Measurements from ENCODE around the gene ISYNA1.
A peak's percentile ranks its signal among the peaks of the same experiment; 100 is the strongest.

ISYNA1 gene

DNA sequence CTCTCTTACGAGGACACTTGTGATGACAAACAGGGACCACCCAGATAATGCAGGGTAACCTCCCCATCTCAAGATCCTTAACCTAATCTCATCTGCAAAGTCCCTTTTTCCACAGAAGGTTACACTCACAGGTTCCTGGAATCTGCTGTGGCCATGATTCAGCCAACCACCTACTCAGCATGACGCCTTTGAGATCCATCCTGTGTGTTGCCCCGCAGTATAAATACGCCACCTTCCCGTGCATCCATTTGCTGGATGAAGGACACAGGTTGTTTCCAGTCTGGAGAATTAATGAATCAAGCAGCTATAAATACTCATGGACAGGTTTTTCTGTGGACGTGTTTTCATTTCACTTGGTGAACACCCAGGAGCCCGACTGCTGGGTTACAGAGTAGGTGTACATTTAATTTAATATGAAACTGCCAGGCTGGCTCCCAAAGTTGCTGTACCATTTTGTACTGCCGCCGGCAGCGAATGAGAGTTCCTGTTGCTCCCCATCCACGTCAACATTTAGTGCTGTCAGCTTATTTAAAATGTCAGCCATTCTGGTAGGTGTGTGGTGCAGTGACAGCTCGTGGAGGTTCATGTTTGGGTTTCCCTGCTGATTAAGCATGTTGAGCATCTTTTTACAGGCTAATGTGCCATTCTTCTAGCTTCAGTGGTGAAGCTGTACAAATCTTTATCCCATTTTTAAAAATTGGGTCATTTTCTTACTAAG lies 43.7 kb upstream of the ISYNA1 start:
- Histone ChIP-seq H4K8ac (ENCODE audit: low read depth, low read length) (no peak overlapping the region), H2BK5ac (ENCODE audit: low read depth, low read length, poor library complexity) (no peak overlapping the region), H3K4me3 (ENCODE audit: low read depth, low read length) (no peak overlapping the region), H3K4ac (ENCODE audit: low read depth, low read length) (no peak overlapping the region), H3K27me3 (ENCODE audit: insufficient read depth, low read length) (no peaks in the 10 kb centered on the region), H2AK5ac (ENCODE audit: low read length) (no peak overlapping the region), H4K12ac (ENCODE audit: low read depth, low read length) (no peak overlapping the region), H3K79me1 (ENCODE audit: low read length) (peaks cover 6% of the 10 kb centered on the region), H2AFZ (ENCODE audit: insufficient read depth, low read length, poor library complexity) (no peak overlapping the region), H4K91ac (ENCODE audit: low read depth, low read length) (no peak overlapping the region), H3K9me3 (ENCODE audit: insufficient read depth, low read depth, low read length) (peaks cover 1% of the 10 kb centered on the region), H3K79me2 (ENCODE audit: control insufficient read depth, insufficient read depth, low read length, poor library complexity) (peaks cover 9% of the 10 kb centered on the region), H3K23ac (ENCODE audit: low read length) (no peak overlapping the region), H3K27ac (ENCODE audit: low read depth, low read length) (no peak overlapping the region), H3K4me2 (ENCODE audit: low read length) (no peak overlapping the region), H3K14ac (ENCODE audit: low read length) (no peak overlapping the region), H3K9ac (ENCODE audit: low read length) (no peak overlapping the region), H3K36me3 (ENCODE audit: control insufficient read depth in 1 of 2, insufficient read depth in 2 of 2, low read length in 2 of 2) (peaks cover 0 to 3% of the 10 kb centered on the region in 2 experiments), H2BK120ac (ENCODE audit: insufficient read depth, low read length, poor library complexity) (no peak overlapping the region), H3K4me1 (ENCODE audit: control insufficient read depth in 1 of 2, insufficient read depth in 2 of 2, low read length in 2 of 2) (peaks cover 26 to 27% of the 10 kb centered on the region in 2 experiments), H3K18ac (ENCODE audit: low read length) (no peak overlapping the region), H2BK12ac (ENCODE audit: low read length) (no peak overlapping the region)
- WGBS (ENCODE audit: extremely low coverage, insufficient coverage, insufficient read length) = no CpG with 5 or more reads among the region's 12 CpGs
- DNase-seq = no peak

DNA sequence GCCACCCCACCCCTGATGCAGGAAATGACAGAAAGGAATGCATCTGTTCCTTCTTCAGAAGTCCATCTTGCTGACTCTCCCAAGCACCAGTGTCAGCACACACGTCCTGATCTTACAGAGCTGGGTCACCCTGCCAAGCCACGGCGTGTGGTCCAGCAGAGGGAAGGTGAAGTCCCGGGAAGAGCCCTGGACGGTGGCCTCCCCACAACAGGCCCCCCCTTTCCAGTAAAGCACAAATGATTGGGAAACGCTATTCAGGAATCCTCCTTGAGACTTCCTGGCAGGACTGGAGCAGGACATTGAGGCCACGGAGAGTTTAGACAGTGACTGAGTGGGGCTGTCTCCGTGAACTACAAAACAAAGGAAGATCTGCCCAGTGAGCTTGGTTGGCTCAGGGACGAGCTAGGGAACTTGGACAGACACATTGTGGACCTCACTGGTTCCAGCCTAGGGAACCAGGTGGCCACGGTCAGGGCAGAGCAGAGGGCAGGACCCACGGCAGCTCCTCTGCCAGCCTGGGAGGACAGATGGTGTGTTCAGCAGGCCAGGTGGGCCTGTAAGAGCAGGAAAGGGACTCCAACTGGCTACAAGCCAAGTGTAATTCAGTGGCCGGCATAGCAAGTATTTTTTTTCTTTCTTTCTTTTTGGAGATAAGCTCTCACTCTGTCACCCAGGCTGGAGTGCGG lies 42.2 kb upstream of the ISYNA1 start:
- H3K4ac ChIP-seq (ENCODE audit: low read depth, low read length) = no peak overlapping the region
- peaks cover 0 to 3% of the 10 kb centered on the region in 2 experiments for H3K36me3 ChIP-seq (ENCODE audit: control insufficient read depth in 1 of 2, insufficient read depth in 2 of 2, low read length in 2 of 2)
- DNase-seq = peak in 1 of 2 donors; percentile 38
- peaks cover 6% of the 10 kb centered on the region for H3K79me1 ChIP-seq (ENCODE audit: low read length)
- no peak overlapping the region for H3K27ac ChIP-seq (ENCODE audit: low read depth, low read length)
- H4K91ac ChIP-seq (ENCODE audit: low read depth, low read length) = peak overlapping the region; percentile 50
- peak overlapping the region; percentile 11 for H3K14ac ChIP-seq (ENCODE audit: low read length)
- H2BK120ac ChIP-seq (ENCODE audit: insufficient read depth, low read length, poor library complexity) = peak overlapping the region; percentile 4
- no peak overlapping the region for H4K12ac ChIP-seq (ENCODE audit: low read depth, low read length)
- no peak overlapping the region for H3K9ac ChIP-seq (ENCODE audit: low read length)
- H3K23ac ChIP-seq (ENCODE audit: low read length) = no peak overlapping the region
- peaks cover 1% of the 10 kb centered on the region for H3K9me3 ChIP-seq (ENCODE audit: insufficient read depth, low read depth, low read length)
- H3K27me3 ChIP-seq (ENCODE audit: insufficient read depth, low read length) = no peaks in the 10 kb centered on the region
- no peak overlapping the region for H3K4me2 ChIP-seq (ENCODE audit: low read length)
- H2BK12ac ChIP-seq (ENCODE audit: low read length) = peak overlapping the region; percentile 15
- peaks cover 18 to 19% of the 10 kb centered on the region in 2 experiments for H3K4me1 ChIP-seq (ENCODE audit: control insufficient read depth in 1 of 2, insufficient read depth in 2 of 2, low read length in 2 of 2)
- H3K79me2 ChIP-seq (ENCODE audit: control insufficient read depth, insufficient read depth, low read length, poor library complexity) = peaks cover 7% of the 10 kb centered on the region
- no peak overlapping the region for H3K4me3 ChIP-seq (ENCODE audit: low read depth, low read length)
- peak overlapping the region; percentile 51 for H2AFZ ChIP-seq (ENCODE audit: insufficient read depth, low read length, poor library complexity)
- WGBS (ENCODE audit: extremely low coverage, insufficient coverage, insufficient read length) = no CpG with 5 or more reads among the region's 13 CpGs
- no peak overlapping the region for H4K8ac ChIP-seq (ENCODE audit: low read depth, low read length)
- H2AK5ac ChIP-seq (ENCODE audit: low read length) = peak overlapping the region; percentile 91
- peak overlapping the region; percentile 25 for H3K18ac ChIP-seq (ENCODE audit: low read length)
- H2BK5ac ChIP-seq (ENCODE audit: low read depth, low read length, poor library complexity) = no peak overlapping the region

DNA sequence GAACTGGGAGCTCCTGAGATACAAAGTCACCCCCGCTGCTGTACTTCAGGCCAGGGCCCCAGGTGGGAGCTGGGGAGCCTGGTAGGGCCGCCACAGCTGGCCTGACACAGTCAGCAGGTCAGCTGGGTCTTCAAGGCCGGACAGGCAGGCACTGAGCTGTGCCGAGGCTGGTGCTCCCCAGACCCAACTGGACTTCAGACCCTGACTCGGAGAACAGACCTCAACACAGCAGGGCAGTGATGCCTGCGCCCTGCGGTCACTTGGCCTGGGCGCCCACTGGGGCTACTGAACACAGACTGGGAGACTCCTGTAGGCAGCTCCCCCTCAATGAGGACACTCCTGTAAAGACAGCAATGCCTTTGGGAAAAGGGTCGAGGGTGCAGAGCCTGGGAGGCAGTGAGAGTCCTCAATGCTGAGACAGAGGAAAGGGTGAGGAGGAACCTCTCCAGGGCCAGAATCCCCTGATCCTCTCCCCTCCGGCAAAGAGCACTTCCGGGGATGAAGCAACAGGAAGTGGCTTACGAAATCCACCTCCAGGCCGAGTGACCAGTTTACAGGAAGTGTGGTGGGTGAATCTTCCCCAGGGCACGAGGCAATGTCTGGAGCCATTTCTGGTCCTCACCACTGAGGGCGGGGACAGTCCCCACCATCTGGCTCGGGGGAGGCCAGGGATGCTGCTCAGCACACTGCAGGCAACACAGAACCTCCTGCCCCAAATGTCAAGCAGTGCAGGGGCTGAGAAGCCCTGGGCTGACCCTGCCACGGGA lies 40.8 kb upstream of the ISYNA1 start:
- Histone ChIP-seq H3K79me2 (ENCODE audit: control insufficient read depth, insufficient read depth, low read length, poor library complexity) (peaks cover 7% of the 10 kb centered on the region), H3K79me1 (ENCODE audit: low read length) (peaks cover 6% of the 10 kb centered on the region), H3K4me3 (ENCODE audit: low read depth, low read length) (no peak overlapping the region), H3K4me2 (ENCODE audit: low read length) (no peak overlapping the region), H3K36me3 (ENCODE audit: control insufficient read depth in 1 of 2, insufficient read depth in 2 of 2, low read length in 2 of 2) (peaks cover 0 to 1% of the 10 kb centered on the region in 2 experiments), H2AK5ac (ENCODE audit: low read length) (peak overlapping the region; percentile 21), H2BK12ac (ENCODE audit: low read length) (peak overlapping the region; percentile 37), H3K9ac (ENCODE audit: low read length) (no peak overlapping the region), H2BK120ac (ENCODE audit: insufficient read depth, low read length, poor library complexity) (peak overlapping the region; percentile 34), H3K9me3 (ENCODE audit: insufficient read depth, low read depth, low read length) (peaks cover 1% of the 10 kb centered on the region), H3K18ac (ENCODE audit: low read length) (peak overlapping the region; percentile 66), H3K27me3 (ENCODE audit: insufficient read depth, low read length) (no peaks in the 10 kb centered on the region), H2BK5ac (ENCODE audit: low read depth, low read length, poor library complexity) (no peak overlapping the region), H3K14ac (ENCODE audit: low read length) (peak overlapping the region; percentile 54), H4K12ac (ENCODE audit: low read depth, low read length) (no peak overlapping the region), H4K8ac (ENCODE audit: low read depth, low read length) (peak overlapping the region; percentile 61), H3K4me1 (ENCODE audit: control insufficient read depth in 1 of 2, insufficient read depth in 2 of 2, low read length in 2 of 2) (peaks cover 17 to 18% of the 10 kb centered on the region in 2 experiments), H3K23ac (ENCODE audit: low read length) (no peak overlapping the region), H3K27ac (ENCODE audit: low read depth, low read length) (peak overlapping the region; percentile 29), H2AFZ (ENCODE audit: insufficient read depth, low read length, poor library complexity) (no peak overlapping the region), H3K4ac (ENCODE audit: low read depth, low read length) (peak overlapping the region; percentile 30), H4K91ac (ENCODE audit: low read depth, low read length) (peak overlapping the region; percentile 70)
- WGBS (ENCODE audit: extremely low coverage, insufficient coverage, insufficient read length) = no CpG with 5 or more reads among the region's 17 CpGs
- peak; percentile 92 to 93 for DNase-seq

- Histone ChIP-seq H3K23ac (ENCODE audit: low read length) (no peak overlapping the region), H3K36me3 (ENCODE audit: control insufficient read depth in 1 of 2, insufficient read depth in 2 of 2, low read length in 2 of 2) (no peaks in the 10 kb centered on the region), H2BK120ac (ENCODE audit: insufficient read depth, low read length, poor library complexity) (peak overlapping the region; percentile 34), H3K14ac (ENCODE audit: low read length) (no peak overlapping the region), H3K27ac (ENCODE audit: low read depth, low read length) (no peak overlapping the region), H2AK5ac (ENCODE audit: low read length) (peak overlapping the region; percentile 20), H3K4me2 (ENCODE audit: low read length) (no peak overlapping the region), H3K79me2 (ENCODE audit: control insufficient read depth, insufficient read depth, low read length, poor library complexity) (peaks cover 7% of the 10 kb centered on the region), H3K4me3 (ENCODE audit: low read depth, low read length) (no peak overlapping the region), H2BK5ac (ENCODE audit: low read depth, low read length, poor library complexity) (no peak overlapping the region), H4K12ac (ENCODE audit: low read depth, low read length) (no peak overlapping the region), H2AFZ (ENCODE audit: insufficient read depth, low read length, poor library complexity) (no peak overlapping the region), H4K8ac (ENCODE audit: low read depth, low read length) (no peak overlapping the region), H2BK12ac (ENCODE audit: low read length) (peak overlapping the region; percentile 9), H3K9ac (ENCODE audit: low read length) (no peak overlapping the region), H3K79me1 (ENCODE audit: low read length) (peaks cover 6% of the 10 kb centered on the region), H3K4ac (ENCODE audit: low read depth, low read length) (peak overlapping the region; percentile 49), H3K18ac (ENCODE audit: low read length) (peak overlapping the region; percentile 16), H4K91ac (ENCODE audit: low read depth, low read length) (peak overlapping the region; percentile 70), H3K4me1 (ENCODE audit: control insufficient read depth in 1 of 2, insufficient read depth in 2 of 2, low read length in 2 of 2) (peaks cover 17 to 18% of the 10 kb centered on the region in 2 experiments), H3K27me3 (ENCODE audit: insufficient read depth, low read length) (no peaks in the 10 kb centered on the region), H3K9me3 (ENCODE audit: insufficient read depth, low read depth, low read length) (peaks cover 1% of the 10 kb centered on the region)
- no peak for DNase-seq
- WGBS (ENCODE audit: extremely low coverage, insufficient coverage, insufficient read length) = no CpG with 5 or more reads among the region's 8 CpGs
Measured at GRCh38 chr19:18477974-18478373, 40.0 kb upstream of the ISYNA1 start.
